HG02981 (cell line): Measurements from ENCODE around the gene TNFRSF18.

Experiments used
- ATAC-seq: cut with Tn5 transposase; IDR thresholded peaks from one replicate; pipeline ENCODE4 v1.9.1; 2021; ENCODE audit warnings: mild to moderate bottlenecking, moderate library complexity; ENCODE audit not compliant: unreplicated experiment

Gene TNFRSF18

DNA sequence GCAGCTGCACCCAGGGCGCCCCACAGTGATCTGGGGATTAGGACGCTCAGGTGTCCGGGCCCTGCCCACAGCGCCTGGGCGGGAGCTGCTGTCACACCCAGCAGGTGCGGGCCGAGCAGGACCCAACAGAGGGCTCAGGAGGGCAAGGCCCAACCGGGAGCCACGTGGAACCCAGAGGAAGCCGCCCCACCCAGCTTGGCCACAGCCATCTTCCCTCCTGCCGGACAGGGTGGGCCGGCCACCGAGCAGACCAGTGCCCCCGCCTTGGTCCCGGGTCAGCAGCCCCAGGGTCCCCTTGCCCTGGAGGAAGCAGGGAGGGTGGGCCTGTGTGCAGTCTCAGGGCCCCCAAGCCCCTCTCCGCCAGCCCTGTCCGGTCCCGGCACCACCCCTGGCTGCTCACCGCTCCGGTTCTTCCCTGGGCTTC, 39.0 kb downstream of the TNFRSF18 start:
- no peak for ATAC-seq

DNA sequence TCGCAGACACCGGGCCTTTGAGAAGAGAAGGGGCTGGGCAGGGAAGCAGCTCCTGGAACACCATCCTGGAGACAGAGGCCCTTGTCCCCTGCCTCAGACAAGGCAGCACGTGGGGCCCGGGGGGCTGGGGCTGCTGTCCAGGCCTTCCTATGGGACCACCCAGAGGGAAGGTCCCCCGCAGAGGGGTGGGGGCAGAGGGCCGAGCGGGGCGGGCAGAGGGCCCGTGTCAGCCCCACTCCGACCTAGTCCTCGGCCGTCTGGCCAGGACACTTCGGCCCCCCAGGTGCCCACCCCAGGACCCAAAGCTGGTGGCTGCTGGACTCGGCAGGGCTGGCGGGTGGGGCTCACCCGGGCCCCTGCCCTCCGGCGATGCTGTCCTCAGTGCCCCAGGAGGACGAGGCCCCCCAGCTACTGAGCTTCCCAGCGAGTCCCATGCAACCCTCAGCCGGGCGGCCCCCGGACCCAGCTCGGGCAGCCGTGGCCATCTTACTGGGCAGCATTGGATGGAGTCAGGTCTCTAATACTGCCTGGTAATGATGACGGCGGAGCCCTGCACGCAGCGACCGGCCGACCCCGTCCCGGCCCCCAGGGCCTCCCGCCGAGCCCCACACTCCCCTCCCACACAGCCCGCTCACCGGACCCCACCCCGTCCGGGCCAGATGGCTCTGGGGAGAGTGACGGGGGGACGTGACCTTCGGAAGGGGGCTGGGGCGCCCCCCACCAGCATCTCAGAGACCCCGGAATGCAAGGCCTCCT, 39.6 kb downstream of the TNFRSF18 start:
- no peak for ATAC-seq

DNA sequence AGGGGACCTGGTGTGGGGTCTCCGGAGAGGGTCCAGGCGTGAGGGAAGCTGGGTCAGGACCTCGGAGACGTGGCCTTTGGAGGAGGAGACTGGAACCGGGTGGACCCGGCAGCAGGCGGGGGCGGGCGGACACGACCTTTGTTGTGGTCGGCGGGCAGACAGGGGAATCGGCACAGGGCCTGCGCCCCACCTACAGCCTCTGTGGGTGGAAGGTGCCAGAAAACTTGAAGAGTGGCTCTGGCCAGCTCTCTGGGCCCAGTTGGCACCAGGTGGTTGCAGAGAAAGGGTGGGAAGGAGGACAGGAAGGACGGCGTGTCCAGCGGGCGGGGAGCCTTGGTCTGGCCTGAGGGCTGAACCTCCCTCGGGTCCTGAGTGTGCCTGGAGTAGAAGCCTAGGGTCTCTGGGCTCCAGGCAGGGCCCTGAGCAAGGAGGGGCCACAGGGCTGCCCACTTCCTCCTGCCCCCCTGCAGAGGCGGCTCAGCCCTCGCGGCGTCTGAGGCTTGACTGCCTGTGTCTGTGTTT, 40.4 kb downstream of the TNFRSF18 start:
- ATAC-seq: no peak

DNA sequence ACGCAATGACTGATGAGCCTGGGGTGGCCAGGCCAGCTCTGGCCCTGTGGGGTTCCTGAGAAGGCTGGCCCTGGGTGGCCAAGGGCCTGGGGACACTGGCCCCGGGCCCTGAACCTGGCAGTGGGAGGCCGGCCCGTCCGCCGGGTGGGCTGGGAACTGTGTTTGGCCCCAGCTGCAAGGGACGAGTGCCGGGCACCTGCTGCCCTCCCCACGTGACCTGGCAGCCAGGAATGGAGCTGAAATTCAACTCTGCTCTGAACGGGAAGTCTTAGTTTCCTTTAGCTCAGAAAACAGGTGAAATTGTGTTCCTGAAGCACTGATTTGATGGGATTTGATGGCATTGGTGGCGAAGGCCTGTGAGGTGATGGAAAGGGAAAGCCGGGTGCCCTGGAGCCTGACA, 40.9 kb downstream of the TNFRSF18 start:
- no peak for ATAC-seq

DNA sequence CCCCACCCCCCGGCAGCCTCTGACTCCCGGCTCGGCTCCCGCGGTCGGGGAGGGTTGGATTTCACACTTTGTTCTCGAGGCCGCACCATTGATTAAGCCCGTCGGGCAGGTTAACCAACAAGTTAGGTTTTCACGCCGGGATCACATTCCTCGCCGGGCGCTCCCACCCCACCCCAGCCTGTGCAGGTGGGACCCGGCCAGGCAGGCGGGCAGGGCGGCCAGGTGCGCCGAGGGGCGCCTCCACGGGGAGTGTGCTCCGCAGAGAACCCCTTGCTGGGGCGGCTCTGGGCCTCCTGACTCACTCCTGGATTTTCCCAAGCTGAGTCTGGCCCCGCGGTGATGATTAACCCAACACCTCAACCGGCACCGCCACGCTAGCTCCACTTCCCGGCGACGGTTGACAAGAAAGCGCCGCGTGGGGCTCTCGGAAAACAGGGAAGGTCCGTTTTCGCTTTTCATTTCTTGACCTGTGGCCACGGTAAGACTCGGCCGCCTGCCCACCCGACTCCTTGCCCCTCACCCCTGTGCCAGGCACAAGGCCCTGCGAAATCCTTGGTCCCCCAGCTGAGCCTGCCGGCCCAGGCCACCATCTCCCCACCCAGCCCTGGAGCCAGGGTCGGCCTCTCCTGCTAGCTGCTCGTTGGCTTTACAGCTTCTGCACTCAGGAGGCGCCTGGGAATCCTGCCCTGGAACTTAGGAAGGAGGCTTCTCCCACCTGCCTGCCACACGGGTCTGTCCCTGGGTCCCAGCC, 41.5 kb downstream of the TNFRSF18 start:
- no peak for ATAC-seq

DNA sequence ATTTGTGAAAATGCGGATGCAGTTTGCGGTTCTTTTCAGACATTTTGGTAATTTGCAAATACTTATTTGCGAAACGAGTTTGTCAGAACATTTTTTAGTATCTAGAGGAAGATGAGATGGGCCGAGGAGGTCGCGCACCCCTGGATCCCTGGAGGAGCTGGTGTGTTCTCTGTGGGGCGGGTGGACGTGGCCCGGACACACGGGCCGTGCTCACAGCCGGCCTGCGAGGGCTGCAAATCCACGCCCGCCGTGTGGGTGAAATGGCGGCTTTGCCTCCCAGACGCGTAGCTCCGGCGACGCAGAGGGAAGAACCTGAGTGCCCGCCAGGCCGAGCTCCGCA, 42.1 kb downstream of the TNFRSF18 start:
- no peak for ATAC-seq

DNA sequence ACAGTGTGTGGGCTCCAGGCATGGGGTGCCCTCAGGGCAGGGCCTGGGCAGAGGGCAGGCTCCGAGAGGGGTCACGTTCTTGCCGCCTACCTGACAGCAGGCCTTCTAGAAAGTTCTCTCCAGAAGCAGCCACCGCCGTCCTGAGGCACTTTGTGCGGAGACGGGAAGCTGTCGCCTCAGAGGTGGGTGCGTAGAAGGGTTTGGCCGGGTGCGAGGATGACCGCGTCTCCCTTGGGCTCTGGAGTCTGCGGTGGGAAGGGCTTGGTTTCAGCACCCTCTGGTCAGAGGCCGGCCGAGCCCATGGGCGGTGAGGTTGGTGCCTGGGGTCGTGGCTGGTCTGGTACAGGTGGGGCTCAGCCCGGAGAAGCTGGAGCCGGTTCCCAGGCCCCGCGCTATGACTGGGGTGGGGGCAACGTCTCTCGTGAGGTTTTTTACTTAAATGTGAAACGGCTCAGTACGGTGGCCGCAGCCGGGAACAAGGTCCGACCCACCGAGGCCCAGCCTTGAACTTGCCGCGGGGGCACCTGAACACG, 42.8 kb downstream of the TNFRSF18 start:
- ATAC-seq: no peak

DNA sequence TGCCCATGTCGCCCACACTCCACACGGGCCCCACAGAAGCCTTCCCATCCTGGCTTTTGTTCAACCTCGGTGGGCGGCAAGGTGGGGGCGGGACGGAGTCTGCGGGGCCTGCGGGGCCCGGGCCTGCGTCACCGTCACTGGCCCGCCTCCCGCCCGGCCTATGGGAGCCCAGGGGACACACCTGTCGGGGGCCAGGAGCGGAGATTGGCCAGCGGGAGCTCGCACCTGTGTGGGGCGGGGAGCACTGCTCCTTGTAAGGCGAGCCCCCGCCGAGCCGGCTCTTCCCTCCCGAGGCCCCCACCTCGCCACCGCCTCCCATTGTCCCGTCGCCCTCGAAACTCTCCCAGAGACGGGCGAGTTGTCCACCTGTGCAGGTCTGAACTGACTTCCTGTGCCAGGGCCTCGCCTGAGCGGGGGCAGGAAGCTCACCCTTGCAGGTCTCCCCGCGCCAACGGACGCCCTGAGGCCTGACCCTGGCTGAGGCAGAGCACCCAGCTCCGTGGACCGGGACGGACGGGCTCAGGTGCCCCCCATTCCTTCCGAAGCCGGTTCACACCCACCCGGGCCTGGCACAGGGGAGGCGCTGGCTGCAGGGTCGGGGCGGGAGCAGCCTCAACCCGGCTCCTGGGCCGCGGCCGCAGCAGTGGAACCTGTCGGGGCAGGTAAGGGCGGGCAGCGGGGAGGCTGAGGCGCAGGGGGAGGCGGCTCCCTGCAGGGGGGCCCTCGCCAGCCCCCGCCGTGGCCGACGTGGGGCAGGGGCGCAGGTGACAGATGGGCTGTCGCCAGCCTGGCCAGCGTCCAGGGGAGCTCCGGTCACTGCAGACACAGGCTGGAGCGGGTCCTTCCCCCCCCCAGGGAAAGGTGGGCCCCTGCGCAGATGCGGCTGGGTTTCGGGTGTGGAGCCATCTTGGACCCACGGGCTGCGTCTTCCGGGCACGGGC, 43.5 kb downstream of the TNFRSF18 start:
- ATAC-seq: no peak

DNA sequence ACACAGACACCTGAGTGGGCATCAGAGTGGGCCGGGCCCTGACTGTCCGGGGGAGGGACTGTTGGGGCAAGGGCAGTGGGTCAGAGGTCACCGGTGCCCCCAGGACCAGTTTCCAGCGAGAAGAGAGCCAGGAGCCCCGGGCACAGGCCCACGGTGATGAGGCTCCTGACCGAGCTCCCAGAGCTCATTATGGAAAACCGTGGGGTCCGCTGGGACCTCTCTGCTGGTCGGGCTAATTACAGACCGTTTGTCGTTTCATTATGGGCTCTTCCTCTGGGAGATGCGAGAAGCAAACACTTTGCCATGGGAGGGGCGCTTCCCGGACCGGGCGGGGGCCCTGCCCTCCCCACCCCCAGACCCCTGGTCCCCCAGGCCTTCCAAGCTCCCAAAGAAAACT, 44.7 kb downstream of the TNFRSF18 start:
- no peak for ATAC-seq

DNA sequence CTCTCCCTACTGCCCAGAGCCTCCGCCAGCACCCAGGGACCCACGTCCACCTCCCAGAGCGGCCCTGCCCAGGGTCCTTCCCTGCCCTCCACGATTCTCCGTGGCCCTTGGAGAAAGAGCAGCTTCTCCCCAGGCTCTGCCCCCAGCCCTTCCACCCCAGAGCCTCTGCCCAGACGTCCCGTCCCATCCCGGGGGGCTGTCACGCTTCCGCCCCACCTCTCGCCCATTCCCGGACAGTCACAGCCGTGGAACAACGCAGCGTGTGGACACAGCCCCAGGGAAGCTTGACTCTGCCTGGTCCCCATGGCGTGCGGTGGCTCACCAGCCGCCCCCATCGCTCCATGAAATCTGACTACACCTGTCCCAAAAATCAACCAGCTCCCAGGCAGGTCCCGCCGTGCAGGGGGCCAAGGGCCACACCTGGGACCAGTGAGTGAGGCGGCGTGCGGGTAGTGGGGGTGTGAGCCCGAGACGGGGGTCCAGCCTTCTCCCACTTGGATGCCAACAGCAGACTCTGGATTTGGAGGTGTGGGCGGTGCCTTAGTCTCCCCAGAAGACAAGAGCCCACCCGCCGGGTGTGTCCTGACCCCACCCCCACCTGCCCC, 45.2 kb downstream of the TNFRSF18 start:
- ATAC-seq: no peak

DNA sequence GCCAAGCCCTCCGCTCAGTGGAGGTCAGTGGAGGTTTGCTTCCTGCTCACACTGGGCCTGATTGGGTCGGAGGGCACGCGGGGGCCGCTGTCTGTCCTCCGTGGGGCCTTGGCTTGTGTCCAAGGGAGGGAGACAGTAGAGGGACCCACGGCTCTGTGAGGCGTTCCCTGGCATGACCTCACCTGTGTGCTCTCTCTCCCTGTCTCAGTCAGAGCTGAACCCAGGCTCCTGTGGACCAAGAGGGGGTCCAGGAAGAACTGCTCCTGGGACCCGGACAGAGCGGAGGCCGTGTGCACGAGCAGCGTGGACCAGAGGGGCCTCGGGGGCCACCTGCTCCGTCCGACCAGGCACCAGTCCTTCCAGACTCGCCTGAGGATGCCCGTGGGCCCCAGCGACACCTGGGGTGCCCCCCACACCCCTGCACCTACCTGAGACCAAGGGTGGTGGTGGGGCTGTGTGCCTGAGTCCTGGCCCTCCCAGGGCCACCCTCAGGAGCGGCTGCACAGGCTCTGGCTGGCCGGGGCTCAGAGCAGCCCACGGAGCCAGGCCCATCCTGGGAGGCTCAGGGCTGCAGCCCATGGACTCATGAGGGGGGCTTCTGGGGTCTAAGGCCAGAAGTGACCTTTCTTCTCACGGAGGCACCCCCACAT, 46.0 kb downstream of the TNFRSF18 start:
- ATAC-seq: no peak

DNA sequence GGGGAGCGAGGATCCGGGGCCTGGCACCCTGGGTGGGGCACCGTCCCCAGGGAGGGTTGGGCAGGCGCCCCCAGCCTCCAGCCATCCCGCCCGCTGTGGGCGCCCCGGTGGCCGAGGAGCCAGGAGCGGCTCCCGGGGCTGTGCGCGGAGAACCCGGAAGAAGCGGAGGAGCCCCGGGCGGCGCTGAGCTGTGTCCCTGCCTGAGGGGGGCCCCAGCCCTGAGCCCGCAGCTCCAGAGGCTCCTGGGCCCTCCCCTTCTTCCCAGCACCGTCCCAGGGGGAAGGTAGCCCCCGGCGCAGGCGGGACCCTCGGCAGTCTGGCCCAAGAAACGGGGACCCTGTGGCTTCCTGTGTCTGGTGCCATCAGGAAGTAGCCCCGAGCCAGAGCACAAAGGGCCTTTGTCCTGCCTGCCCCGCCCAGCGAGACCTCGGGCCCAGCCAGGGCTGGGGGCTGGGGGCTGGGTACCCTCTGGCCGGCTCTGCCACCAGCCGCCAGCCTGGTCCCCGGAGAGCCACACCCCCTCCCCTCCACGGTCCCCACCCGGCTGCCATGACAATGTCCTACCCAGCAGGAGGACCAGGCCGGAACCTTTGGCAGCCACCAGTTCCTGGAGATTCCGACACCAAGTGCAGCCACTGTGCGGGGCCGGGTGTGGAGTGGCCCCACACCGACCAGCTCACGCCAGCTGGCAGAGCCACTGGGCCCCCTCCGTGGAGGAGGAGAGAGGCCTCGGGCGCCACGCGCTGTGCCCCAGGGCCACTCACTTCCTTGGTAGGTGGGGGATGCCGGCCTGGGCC, 48.3 kb downstream of the TNFRSF18 start:
- ATAC-seq: peak; percentile 34

DNA sequence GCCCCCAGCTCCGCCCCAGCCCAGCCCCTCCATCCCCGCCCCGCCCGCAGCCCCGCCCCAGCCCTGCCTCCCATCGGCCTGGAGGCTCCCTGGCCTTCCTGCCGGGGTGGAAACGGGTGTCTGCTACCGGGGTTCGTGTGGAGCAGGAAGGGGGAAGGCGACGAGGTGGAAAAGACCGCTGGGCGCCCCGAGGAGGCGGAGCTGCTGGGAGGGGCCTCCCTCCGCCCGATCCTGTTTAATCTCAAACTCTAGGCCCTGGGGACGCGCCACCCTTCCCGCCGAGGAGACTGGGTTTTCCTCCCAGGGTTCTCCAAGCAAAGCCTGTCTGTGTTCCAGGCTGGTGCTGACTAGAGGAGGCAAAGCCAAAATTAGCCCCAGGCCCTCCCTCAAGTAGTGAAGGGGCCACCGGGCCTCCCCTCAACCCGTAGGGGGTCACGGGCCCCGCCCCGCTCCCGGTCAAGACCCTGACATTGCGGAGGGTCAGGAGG, 48.9 kb downstream of the TNFRSF18 start:
- peak; percentile 34 for ATAC-seq

DNA sequence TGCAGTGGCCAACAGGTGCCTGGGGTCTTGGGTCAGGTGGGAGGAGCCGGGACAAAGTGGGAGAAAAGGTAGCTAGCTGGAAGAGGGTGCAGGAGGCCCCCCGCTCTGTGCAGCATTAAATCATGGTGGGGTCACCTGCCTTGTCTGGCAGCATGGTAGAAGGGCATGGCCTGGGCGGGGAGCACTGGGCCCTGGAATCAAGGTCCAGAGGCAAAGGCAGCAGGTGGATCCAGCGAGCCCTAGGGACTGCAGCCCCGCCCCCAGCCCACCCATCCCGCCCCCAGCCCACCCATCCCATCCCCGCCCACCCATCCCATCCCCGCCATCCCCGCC, 49.4 kb downstream of the TNFRSF18 start:
- ATAC-seq: no peak

DNA sequence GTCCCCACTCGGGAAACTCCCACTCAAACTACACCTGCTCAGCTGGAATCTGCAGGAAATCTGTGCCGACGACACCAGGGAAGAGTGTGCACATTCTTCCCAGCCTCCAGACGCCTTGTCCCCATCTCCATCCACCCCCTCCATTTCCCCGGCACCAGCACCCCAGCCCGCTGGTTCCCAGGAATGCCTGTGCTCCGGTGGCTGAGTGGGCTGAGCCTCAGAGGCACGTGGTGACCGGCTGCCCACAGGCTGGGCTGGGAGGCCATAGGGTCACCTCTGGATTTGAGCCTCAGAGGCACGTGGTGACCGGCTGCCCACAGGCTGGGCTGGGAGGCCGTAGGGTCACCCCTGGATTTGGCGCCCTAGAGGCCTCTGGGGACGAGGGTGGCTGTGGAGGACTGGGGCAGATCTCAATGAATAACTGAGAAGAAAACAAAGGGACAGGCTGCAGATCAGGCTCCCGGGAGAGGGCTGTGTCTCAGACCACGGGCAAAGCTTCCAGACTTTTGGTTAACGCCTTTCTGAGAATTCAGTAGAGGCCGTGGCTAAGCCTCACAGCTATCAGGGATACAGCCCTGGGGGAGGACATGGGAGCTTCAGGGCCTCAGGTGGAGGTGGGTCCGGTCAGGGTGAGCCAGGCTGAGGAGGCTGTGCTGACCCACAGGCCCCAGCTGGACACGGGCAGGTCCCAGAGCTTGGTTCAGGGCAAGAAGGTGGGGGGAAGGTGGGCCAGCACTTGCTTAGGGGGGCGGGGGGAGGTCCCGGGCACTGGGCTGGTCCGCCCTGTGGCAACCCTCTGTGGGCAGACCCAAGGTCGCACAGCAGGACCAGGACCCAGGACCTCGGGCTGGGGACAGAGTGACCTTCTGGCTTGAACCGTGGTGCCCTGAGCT, 50.0 kb downstream of the TNFRSF18 start:
- ATAC-seq: no peak

DNA sequence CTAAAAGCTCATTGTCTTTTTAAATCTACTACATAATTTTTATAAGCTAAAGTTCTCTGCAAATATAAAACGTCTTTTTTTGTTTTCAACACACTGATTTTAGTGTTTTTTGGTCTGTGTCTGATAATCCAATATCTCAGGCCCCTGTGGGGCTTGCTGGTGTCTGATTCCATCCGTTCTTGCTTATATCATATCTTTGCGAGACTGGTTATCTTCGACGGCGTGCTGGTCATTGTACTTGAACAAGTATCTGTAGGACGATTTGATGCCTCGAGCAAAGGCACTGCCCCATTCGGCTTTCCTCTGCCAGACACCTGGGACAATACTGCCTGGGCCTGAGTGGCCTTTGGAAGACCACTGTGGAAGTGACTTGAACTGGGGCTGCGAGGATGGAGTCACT, 51.1 kb downstream of the TNFRSF18 start:
- ATAC-seq: no peak

DNA sequence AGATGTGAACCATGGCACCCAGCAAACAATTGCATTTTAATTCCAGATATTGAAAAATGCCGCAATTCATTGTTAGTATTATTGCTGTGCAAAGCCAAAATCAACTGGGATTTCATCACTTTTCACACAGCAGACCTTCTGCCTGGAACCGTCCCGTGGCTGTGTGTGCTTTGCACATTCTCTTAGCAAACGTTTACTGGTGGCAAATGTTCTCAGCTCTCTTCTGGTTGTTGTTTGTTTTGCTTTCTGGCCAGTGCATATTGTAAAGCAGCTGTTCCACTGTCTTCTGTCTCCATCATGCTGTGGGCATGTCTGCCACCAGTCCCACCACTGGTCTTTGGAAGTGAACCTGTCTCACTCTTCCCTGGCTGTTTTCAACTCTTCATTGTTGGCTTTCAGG, 52.5 kb downstream of the TNFRSF18 start:
- ATAC-seq: no peak
